Stimulated activated CD4-positive, alpha-beta T cell treated with anti-CD3 and anti-CD28 coated beads, Interleukin-4, amount 100 ng/mL, for 24 hours (primary cell): ENCODE results near the gene HOMER2.
"Not testable (repeated sequence)": the region's sequence is repeated elsewhere in the genome, so short reads cannot be mapped to it uniquely, and the experiment has no call there.

ENCODE experiments used
- DNase-seq: peaks from one replicate; pipeline ENCODE4 v3.0.0-alpha.2; 2020

HOMER2 gene

GRCh38 chr15:82923744-82924143 is 28.8 kb downstream of the HOMER2 start:
- no peak for DNase-seq

GRCh38 chr15:82922737-82923136 is 29.8 kb downstream of the HOMER2 start:
- no peak for DNase-seq

- no peak for DNase-seq
Observed at GRCh38 chr15:82921939-82922338, 30.6 kb downstream of the HOMER2 start.

- DNase-seq = no peak
Observed at GRCh38 chr15:82921242-82921641, 31.3 kb downstream of the HOMER2 start.

- DNase-seq = no peak
Observed at GRCh38 chr15:82919231-82919886, 33.2 kb downstream of the HOMER2 start.

- no peak for DNase-seq
Observed at GRCh38 chr15:82918607-82919230, 33.8 kb downstream of the HOMER2 start.

- DNase-seq = no peak
Observed at GRCh38 chr15:82918162-82918561, 34.4 kb downstream of the HOMER2 start.

GRCh38 chr15:82917249-82917648 is 35.3 kb downstream of the HOMER2 start:
- no peak for DNase-seq

GRCh38 chr15:82916161-82916952 is 36.2 kb downstream of the HOMER2 start:
- no peak for DNase-seq

- DNase-seq = no peak
Observed at GRCh38 chr15:82914396-82914795, 38.1 kb downstream of the HOMER2 start.

- DNase-seq = no peak
Observed at GRCh38 chr15:82911458-82911857, 41.1 kb downstream of the HOMER2 start.

- no peak for DNase-seq
Observed at GRCh38 chr15:82910721-82911120, 41.8 kb downstream of the HOMER2 start.

- DNase-seq = no peak
Observed at GRCh38 chr15:82909080-82909815, 43.3 kb downstream of the HOMER2 start.

GRCh38 chr15:82907350-82907749 is 45.2 kb downstream of the HOMER2 start:
- DNase-seq = no peak

- no peak for DNase-seq
Observed at GRCh38 chr15:82904574-82904973, 47.9 kb downstream of the HOMER2 start.

GRCh38 chr15:82903511-82903910 is 49.0 kb downstream of the HOMER2 start:
- no peak for DNase-seq

GRCh38 chr15:82901114-82901805 is 51.3 kb downstream of the HOMER2 start:
- no peak for DNase-seq

GRCh38 chr15:82900511-82901060 is 51.9 kb downstream of the HOMER2 start:
- no peak for DNase-seq

- no peak for DNase-seq
Observed at GRCh38 chr15:82898961-82899360, 53.6 kb downstream of the HOMER2 start.

GRCh38 chr15:82895983-82896382 is 56.5 kb downstream of the HOMER2 start:
- no peak for DNase-seq

- DNase-seq = no peak
Observed at GRCh38 chr15:82894971-82895520, 57.5 kb downstream of the HOMER2 start.

GRCh38 chr15:82893473-82893872 is 59.0 kb downstream of the HOMER2 start:
- DNase-seq = not testable (repeated sequence)
